ENCODE results near the gene WASF1.

Gene WASF1

GRCh38 chr6:110179406-110180227 lies at the start of gene WASF1:
TSS of gene WASF1 (minus strand) at chr6:110179670. CDS start at chr6:110127601, 52,069 bp downstream.
- peak; percentile 93 for DNase-seq

GRCh38 chr6:110226261-110226660 lies 46.8 kb upstream of the WASF1 start:
- no peak for DNase-seq

DNA sequence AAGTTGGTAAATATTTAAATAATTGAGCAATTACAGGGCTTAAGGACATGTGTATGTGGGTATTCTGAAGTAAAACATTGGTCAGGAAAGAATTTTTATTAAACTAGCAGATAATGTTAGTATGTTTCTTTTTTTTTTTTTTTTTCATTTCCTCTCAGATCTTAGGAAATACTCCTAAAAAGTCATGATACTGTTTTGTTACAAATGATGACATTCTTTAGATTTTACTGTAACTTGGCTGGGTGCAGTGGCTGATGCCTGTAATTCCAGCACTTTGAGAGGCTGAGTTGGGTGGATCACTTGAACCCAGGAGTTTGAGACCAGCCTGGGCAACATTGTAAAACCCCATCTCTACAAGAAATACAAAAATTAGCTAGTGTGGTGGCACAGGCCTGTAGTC lies 42.3 kb upstream of the WASF1 start:
- no peak for DNase-seq

GRCh38 chr6:110217266-110217665 lies 37.8 kb upstream of the WASF1 start:
- no peak for DNase-seq

- DNase-seq: no peak
Observed at GRCh38 chr6:110216140-110216539, 36.7 kb upstream of the WASF1 start.

GRCh38 chr6:110214338-110214737 lies 34.9 kb upstream of the WASF1 start:
- no peak for DNase-seq

- no peak for DNase-seq
Observed at GRCh38 chr6:110211753-110212152, 32.3 kb upstream of the WASF1 start.

DNA sequence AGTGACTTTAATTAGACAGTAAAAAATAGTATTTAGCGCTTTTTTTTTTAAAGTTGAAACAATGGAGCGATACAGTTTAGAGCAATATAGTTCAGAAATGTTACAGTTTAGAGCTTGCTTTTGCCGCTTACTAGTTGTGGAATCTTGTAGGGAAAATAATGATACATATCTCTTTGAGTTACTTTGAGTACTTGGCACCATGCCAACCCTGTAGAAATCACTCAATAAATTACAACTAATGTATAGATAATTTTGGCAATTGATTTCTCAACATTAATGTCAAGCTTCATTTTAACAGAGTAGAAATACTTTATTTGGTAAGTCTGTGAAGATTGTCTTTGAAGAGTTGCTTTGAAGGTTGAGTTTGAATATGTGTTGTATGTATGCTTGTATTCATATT lies 28.2 kb upstream of the WASF1 start:
- DNase-seq: no peak

- DNase-seq: no peak
Observed at GRCh38 chr6:110201151-110201884, 21.8 kb upstream of the WASF1 start.

DNA sequence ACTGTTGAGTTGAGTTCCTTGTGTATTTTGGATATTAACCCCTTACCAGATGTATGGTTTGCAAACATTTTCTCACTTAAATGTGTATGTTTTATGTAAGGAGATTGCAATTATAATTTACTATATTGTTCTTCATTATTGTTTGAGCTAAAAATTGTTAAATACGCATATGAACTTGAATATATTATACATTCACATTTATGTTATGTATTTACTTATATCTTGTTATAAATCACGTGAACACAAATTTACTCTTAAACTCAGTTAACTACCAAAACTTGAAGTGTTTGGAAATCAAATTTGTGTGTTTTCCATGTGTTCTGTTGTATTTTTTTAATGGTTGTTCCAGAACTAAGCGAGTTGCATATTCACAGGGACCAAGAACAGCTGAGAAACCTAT lies 19.1 kb upstream of the WASF1 start:
- DNase-seq: no peak

DNA sequence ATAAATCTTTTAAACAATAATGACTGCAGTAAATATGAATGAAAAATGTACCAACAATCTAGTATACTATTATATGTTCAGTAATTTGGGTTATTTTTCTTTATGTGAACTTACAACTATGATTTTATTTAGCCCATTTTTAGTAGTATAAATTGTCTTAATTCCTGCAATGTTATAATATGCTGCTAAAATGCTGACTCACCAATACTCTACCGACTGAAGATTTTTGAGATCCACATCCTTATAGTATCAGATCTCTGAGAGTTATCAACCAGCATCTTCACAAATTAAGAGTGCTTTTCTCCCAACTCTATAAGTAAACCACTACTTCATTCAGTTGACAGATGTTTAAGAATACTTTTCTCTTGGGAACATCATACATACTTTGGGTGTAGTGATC lies 17.4 kb upstream of the WASF1 start:
- DNase-seq: no peak

DNA sequence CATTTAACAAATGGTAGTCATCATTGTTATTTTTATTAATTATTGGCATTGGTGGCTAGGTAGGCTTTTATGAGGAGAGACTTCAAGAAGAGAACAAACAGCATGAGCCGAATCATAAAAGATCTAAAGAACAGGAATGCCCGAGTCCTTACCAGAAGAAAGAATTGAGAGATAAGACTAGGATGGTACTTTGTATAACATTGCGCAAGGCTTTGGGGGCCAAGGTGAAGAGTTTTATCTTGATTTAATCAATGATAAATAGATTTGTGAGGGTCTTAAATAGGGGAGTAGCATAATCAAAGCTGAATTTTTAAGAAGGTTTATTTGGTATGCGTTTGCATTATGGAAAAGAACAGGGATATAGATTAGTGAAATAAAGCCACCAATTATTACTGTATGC lies 16.2 kb upstream of the WASF1 start:
- no peak for DNase-seq

DNA sequence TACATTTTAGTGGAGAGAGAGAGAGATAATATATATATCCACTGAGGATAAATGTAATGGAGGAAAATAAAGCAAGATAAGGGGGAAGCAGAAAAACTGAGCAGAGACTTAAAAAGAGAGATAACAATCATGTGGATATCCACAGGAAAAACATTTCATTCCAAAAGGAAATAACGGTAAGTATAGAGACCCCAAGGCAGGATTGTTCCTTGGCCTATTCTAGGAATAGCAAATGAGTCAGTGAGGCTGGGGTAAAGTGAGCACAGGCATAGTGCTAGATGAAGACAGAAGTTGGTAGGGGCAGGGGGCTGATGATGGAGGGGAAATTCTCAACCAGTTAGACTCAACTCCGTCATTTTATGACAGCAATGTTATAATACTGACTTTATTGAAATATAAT lies 12.0 kb upstream of the WASF1 start:
- no peak for DNase-seq

- no peak for DNase-seq
Observed at GRCh38 chr6:110190726-110191125, 11.3 kb upstream of the WASF1 start.

DNA sequence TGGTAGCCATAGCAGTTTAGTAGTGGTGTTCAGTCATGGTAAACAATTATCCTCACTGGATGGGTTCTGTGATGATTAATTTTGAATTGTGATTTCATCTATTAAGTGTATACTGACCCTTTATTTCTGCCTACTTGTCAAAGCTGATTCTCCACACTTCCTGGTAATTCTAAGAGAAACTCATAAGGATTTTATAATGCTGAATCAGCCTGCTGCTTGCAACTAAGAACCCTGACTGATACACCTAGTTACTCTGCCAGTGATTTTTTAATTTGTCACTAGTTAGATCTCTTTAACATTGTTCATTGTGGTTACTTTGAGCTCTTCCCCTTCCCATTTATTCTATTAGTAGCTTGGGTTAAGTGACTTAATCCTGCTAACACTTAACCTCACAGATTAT lies 9.3 kb upstream of the WASF1 start:
- DNase-seq: no peak

- DNase-seq: no peak
Observed at GRCh38 chr6:110185879-110186278, 6.4 kb upstream of the WASF1 start.

DNA sequence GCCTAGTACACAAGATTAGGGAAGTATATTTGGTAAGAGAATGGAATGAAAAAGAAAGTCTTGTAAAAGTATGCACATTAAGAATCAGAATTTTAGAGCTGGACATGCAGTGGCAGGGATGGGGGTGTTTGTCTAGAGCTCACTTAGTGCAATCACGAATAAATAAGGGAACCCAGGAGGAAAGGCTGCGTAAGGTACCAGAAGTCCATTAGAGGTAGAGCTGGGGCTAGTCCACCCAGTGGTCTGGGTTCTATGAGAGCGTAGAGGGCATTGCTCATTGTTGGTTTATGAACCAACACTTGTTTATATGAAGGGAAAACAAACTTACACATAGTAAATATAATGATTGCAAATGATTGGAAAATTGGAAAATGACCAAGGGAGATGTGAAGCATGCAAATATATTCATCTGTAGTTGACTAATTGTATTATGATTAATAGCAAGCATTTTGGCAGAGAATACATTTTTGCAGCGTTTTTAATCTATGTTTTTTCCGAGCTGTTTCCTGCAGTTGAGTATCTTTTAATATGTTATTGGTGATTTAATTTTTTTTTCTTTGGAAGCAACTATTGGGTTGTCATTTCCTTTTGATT lies 3.9 kb upstream of the WASF1 start:
- no peak for DNase-seq

DNA sequence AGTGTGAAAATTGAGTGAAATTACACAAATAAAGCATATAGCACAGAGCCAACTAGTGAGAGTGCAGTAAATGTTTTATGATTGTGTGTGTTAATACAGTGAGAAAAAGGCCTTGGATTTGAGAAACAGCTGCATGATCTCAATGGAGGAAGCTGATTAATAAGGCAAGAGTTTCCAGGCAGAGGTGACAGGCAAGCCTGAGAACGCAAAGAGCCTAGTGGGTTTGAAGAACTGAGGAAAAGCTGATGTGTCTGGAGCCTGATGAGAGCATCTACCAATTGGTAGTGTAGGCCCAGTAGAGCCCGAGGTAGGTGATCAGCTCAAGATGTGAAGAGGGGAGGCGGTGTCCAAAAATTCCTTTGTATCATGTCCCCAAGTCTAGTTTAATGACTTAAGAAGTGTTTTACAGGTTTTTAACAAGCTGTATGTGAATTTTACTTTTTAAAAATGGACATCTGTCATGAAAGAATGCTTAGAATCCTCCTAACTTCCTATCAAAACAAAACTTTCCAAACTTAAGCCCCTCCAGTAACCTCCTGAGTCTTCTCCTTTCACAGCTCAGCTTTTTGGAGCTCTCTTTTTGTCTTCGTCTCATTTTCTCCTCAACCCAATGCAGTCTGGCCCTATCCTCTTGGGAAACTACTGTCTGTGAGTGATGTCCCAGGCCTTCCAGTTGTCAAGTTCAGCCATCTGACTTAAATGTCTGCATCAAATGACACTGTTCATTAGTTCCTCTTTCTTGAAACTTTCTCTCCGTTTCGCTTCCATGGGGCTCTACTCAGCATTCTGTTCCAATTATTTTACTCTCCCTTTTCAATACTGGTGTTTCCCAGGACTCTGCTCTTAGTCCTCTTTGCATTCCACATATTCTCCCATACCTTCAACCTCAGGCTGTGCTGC lies 1.9 kb upstream of the WASF1 start:
- DNase-seq: no peak

DNA sequence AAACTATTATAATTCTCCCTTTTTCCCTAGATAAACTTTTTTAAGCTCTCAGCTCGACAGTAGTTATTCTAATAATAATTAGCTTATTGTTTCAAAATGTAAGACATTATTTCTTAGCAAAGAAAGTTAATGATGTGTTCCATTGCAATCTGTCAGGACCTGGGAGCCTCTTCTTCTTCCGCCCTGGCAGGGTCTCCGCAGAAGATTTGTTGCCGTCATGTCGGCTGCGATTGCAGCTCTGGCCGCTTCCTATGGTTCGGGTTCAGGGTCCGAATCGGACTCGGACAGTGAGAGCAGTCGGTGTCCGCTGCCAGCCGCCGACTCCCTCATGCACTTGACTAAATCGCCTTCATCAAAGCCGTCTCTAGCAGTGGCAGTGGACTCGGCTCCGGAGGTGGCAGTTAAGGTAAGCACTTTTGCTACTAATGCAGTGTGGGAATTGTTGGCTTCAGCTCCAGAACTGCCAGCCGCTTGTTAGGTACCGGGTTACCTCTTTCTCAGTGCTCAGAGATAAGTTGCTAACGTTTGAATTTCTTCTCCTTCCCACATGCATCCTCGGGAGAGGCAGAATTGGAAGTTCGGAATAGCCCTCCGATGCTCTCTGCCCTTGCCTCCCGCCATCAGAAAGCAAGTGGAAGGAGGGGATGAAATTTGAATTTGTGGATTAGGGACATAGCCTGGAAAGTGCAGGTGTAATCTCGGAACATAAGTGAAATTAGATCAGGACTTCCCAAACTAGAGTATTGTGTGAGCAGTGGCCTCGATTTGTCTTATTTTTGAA lies 948 bp upstream of the WASF1 start, which contains the start of gene CDC40:
TSS of gene CDC40 (plus strand) at position 200 of the 781 bp plus-strand sequence. CDS start at position 218, 18 bp downstream.
- peak; percentile 71 for DNase-seq

DNA sequence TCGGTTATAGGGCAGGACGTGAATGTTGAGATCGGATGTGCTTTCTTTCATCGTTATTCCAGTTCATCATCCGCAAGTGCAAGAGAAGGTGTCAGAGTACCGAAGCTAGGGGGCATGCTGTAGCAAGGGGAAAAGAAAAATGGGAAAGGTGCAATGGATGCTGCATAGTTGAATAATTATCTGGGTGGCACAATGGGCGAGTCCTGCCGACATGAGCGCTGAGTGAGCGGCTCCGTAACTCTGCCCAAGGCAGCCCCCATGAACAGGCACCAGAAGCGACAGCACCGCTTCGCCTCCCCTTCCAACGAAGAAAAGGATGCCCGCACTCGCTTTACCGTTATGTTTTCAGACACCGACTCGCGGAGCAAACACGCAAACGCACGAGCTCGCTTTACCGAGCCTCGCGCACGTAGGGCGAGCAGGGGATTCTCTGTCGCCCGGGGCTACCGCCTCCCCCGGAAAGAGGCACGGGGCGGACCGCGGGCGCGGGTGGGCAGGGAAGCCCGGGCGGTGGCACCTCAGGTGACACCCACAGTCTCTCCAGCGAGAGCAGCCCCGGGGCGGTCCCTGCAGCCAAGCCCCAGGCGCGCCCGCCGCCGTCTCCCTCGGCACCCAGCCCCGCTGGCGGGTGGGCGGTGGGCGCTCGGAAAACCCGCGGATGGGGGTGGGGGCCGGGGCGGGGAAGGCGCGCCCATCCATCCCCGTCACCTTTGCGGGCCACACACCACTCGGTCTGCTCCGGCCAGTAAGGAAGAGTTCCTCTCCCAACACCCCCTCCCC lies 654 bp downstream of the WASF1 start:
- peak; percentile 50 for DNase-seq

DNA sequence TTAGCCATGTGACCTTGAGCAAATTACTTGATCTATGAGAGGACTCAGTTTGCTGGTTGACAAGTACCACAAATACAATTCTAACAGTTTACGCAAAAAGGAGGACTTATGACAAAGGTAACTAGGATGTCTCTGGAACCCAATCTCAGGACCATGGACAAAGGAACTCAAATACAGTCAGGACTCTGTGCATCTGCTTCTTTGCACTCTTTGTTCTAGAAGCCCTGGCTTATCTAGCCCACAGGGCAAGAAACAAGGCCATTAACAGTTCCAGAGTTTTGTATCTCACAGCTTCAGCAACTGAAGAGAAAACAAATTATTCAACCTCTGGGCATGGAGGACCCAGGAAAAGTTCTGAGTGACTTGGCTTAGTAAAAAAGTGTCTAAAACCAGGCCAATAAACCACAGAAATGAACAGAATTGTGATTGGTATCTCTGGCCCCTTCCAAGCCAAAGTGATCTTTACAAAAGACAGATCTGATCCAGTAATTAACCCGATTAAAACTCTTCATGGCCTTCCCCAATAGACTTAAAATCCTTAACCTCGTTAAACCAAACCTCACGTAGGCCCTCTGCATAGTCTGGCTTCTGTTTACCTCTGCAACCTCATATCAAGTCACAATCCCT lies 5.9 kb downstream of the WASF1 start:
- DNase-seq: no peak

All from DMS79 (cell line).